Stimulated activated CD8-positive, alpha-beta memory T cell treated with anti-CD3 and anti-CD28 coated beads, Interleukin-4, amount 100 ng/mL, for 48 hours (primary cell): Measurements from ENCODE around the gene DUSP16.
"Not testable (repeated sequence)": the region's sequence is repeated elsewhere in the genome, so short reads cannot be mapped to it uniquely, and the experiment has no call there.

Experiments
- DNase-seq: peaks from one replicate; pipeline ENCODE4 v3.0.0-alpha.2; 2020

Gene DUSP16

DNA sequence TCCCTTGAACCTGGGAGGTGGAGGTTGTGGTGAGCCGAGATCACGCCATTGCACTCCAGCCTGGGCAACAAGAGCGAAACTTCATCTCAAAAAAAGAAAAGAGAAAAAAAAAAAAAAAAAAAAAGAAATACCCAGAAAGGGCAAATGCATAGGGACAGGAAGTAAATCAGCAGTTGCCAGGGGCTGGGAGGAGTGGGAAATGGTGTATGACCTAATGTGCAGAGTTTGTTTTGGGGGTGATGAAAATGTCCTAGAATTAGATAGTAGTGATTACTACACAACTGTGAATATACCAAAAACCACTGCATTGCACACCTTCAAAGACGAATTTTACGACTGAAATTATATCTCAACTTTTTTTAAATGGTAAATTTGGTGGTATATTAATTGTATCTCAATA, 20.4 kb downstream of the DUSP16 start:
- no peak for DNase-seq

DNA sequence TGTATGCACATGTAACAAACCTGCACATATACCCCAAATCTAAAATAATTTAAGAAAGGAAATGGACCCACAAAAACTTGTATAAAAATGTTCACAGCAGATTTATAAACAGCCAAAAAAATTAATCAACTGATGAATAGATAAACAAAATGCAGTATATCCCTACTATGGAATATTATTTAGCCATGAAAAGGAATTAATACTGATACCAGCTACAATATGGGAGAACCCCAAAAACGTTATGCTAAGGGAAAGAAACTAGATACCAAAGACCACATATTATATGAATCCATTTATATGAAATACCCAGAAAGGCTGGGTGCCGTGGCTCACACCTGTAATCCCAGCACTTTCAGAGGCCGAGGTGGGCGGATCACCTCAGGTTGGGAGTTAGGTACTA, 20.9 kb downstream of the DUSP16 start:
- DNase-seq, result no peak

DNA sequence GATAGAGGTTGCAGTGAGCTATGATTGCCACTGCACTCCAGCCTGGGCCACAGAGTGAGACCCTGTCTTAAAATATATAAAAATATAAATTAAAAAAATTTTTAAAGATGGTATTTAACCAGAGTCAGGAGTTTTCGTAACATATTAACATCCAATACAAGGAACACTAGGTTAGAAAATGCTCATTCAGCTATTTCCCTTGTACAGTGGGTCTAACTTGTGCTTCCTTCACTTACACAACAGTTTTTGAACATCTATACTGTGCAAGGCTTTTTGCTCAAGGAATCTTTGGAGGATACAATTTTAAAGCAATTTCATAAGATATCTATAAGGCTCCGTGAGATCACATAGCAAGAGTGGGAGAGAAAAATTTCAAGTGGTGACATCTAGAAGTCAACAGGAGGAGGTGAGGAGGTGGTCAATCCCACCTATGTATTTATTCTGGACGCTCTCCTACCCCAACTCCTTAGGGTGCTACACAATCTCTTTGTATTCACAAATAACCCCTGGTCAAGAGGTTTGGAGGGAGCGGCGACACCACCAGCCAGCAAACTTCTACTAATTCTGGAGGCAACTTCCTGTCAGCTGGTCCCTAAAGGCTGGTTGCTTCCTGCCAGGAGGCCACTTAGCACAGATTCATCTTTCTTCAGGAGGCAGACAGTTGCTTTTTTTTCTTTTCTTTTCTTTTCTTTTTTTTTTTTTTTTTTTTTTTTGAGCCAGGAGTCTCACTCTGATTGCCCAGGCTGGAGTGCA, 22.2 kb downstream of the DUSP16 start:
- no peak for DNase-seq

DNA sequence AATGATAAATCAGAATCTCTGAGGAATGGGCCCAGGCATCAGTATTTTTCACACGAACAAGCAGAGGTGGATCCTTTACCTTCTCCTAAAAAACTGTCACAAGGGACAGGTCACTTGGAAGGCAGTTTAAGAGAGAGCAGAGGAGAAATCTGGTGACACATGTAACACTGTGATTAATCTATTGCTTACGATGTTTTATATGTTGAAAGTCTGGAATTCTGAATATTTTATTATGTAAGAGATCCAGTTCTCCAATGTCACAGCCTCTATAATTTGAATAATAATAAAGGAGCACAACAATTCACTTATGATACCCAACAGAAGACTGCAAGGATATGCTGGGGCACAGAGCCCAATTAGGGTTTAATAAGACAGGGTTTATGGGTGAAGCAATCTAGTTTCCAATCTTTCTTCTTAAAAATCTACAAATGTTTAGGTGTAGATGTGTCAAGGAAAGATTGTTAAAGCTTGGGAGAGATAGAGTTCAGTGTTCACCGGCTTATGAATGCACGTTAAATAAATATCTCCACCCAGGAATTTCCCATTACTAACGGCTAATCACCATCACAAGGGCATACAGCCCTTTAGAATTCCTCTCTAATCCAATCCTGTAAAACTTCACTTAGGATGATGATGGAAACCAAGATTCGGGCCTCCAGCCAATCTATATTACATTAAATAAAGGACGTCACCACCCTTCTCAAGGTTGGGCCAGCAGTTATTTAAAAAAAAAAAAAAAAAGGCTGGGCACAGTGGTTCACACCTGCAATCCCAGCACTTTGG, 23.4 kb downstream of the DUSP16 start:
- DNase-seq, result no peak

DNA sequence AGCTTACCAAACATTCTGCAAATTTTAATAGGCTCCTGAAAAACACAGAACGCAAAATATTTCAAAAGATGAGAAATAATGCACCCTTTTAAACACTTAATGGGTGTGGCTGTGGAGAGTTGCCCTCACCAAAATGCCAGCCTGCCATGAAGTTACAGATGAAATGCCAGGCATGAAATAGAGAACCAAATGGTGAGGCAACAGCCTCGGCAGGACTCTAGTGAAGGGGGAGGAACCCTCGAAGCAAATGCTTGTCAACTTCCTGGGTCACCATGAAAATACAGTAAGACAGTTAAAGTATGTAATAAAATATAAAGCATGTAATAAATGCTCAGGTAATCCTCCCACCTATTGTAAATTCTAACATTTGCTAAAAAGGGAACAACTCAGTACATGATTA, 24.1 kb downstream of the DUSP16 start:
- no peak for DNase-seq

DNA sequence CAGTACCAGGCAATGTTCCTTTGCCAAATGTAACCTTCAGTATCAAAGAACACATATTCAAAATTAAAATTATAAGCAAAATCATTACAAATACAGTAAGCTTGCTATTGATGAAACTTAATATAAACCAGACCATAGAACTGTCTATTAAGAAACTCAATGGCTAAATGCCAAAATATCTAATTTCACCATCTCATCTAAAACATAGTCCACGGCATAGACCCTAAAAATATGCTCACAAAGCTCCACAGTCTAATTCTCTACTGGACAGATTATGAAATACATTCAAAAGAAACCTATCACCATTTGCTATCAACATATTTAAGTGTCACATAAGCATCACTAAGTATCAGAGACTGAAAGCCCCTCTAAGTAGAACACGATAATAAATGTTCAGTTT, 25.2 kb downstream of the DUSP16 start:
- DNase-seq, result no peak

DNA sequence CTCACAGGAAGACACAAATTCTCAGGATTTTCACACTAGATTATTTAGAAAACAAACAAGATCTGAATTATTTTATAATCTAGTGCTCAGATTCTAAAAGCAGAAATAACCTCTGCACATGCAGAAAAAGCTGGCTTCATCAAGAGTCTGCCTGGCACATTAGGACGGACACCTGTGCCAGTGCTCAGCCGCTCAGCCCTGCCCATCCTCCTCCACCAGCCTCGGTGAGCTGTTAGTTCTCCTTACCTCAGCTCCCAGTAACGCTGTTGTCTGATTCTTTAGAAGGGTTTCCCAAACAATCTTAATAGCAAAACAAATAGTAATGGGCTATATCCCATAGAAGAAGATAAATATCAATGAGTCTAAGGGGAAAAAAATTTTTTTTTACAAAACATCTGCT, 27.7 kb downstream of the DUSP16 start:
- DNase-seq, result no peak

DNA sequence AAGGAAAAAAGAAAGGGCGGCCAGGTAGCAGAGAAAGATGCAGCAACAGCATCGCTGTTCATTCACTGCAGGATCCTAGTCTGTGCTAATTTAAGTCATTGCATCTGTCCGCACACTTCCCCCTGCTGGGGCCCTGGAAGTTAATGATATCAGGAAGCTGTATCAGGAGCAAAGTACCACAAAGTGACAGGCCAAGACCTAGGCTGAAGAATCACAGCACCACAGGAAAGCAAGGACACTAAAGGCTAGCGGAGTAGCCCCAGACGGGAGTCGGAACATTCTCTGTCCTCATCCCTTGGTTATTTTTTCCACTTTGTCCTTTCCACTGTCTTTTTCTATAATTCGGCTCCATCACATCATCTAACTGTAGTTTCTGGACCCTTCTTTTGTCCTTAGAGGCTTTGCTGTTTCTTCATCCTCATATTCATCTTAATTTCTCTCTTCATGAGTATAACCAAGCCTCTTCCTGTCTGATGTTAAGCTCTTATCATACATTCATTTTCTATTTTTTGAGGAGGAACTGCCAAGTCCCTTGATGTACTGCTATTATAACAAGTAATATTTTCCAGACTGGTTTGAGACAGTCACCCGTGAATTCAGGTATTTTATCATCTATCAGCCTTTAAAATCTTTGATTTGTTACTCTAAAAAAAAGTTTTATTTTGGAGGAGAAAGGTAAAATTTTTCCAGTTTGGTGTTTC, 28.3 kb downstream of the DUSP16 start:
- DNase-seq, result no peak

DNA sequence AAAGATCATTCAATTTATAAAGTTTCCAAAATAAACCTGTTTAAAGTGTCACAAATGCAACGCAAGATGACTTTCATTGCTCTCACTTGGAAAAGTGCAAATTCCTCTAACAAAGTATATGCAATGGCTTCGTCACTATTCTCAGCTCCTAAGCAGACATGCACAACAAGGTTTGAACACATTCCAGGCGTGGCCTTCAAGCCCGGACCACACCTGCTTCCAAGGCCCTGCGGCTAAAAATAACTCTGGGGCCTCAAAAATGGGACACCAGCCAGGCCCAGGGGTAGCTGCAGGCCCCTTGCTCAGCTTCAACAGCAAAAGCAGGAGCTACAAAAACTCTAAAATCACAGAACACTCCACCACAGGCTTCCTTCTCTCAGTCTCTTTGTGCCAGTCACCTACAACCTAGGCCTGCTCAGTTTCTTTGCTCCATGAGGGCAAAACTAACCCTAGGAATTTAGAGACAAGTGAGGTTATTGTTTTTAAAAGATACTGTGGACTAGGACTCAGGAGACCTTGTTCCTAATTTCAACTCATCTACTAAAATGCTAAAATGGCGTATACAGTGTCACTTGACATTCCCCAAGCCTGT, 29.3 kb downstream of the DUSP16 start:
- DNase-seq, result no peak

DNA sequence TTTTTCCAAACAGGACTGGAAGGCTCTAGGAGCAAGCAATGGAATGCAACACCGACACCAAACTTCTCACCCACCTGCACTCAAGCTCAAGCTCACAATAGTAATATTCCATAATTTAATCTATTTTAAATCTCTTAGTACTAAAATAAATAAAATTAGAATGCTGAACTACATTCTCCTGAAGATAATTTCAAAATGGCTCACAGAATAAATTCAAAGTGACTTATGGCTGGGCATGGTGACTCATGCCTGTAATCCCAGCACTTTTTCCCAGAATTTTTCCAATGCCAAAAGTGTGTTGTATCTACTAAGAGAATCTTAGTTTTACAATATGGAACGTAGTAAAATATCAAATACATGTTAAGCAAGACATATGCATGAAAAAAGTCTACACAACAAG, 31.5 kb downstream of the DUSP16 start:
- DNase-seq, result no peak

DNA sequence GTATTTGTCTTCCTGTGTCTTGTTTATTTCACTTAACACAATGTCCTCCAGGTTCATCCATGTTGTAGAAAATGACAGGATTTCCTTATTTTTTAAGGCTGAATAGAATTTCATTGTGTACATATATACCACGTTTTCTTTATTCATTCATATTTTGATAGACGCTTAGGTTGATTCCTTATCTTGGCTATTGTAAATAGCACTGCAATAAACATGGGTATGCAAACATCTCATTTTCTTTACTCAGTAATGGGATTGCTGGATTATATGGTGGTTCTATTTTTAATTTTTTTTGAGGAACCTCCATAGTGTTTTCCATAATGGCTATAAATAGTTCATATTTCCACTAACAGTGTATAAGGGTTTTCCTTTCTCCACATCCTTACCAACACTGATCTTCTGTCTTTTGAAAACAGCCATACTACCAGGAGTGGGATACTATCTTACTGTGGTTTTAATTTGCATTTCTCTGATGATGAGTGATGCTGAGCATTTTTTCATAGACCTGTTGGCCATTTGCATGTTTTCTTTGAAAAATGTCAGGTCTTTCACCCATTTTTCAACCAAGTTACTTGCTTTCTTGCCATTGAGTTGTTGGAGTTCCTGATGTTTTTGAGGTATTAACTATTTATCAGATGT, 32.8 kb downstream of the DUSP16 start:
- DNase-seq, result no peak

DNA sequence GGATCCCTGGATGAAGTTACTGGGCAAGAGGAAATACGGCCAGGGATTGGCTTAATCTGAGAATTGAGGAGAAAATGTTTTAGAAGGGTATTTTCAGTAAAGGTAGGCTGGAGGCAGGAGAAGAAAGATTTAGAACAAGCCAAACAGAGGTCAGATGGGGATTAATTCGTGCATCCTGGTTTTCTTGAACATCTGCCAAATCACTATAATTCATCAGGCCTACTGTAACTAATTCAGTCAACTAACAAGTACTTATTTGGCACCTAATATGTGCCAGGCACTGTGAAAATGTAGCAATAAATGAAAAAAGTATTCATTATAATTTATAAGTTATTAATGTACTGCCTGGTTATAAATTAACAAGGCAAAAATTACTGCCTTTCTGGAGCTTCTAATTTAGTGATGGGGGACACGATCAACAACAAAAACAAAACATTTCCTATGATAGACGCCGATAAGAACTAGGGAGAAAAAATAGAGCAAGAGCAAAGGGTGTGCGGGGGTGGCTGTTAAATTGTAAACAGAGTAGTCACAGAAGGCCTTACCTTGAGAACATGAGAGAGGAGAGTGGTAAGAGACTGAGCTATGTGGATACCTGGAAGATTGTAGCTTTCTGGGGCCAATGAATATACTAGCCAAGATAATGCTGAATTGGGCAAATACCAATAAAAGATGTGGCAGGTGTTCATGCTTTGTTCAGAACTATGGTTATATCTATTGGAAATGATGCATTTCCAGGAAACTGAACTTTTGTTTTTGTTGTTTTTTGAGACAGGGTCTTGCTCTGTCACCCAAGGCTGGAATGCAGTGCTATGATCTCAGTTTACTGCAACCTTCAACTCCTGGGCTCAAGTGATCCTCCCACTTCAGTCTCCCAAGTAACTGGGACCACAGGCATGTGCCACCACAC, 34.0 kb downstream of the DUSP16 start:
- DNase-seq, result no peak

DNA sequence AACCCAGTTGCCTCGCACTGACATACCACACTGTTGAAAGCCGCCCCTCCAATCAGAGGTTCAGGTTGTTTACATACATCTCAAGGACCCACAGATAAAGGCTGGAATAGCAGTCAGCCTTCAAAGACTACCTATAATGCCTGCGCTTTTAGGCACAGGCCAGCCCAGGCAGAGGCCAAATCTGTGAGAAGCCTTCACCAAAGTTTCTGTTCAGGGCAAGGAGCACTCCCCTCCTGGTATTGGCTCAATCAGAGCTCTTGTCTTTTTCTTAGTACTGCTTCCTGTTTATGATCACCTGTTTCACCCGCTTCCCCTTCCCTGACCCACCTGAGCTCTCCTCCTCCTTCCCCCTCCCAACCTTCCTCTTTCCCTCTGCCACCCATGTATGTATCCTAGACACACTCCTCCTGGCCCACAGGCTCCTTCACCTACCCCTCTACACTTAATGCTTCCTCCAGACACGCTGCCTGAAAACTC, 34.8 kb downstream of the DUSP16 start:
- no peak for DNase-seq

DNA sequence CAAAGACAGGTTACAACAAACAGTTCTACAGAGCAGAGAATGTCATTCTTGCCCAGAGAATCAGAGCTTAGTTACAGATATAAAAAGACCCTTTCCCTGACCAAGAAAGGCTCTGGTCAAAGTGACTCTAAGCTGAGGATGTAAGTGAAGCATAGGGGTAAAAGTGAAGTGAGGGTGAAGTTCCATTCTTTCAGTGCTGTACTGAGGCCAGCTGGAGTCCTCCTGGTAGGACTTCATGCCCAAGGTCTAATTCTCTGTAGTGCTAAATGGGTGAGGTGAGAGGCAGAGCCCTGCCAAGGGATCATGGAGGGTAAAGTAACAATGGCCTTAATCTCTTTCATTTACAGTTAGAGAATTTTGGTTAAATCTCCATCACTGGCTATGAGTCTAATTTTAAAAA, 38.5 kb downstream of the DUSP16 start:
- no peak for DNase-seq

DNA sequence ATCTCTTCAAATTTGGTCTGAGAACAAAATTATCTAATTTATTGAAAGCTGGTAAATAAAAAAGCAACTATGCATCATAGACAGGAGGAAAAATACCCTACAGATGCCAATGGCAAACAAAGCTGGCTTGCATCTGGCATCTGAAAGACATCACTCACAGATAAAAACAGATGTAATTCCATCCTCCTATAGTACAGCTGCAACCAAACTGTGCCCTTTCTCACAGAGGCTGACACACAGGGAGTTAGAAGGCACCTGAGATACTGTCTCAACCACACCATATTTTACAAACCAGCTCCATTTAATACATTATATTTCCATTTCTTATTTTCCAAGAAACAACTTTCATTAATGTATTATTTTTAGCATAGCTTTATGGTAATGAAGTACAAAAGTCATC, 39.4 kb downstream of the DUSP16 start:
- DNase-seq, result no peak

DNA sequence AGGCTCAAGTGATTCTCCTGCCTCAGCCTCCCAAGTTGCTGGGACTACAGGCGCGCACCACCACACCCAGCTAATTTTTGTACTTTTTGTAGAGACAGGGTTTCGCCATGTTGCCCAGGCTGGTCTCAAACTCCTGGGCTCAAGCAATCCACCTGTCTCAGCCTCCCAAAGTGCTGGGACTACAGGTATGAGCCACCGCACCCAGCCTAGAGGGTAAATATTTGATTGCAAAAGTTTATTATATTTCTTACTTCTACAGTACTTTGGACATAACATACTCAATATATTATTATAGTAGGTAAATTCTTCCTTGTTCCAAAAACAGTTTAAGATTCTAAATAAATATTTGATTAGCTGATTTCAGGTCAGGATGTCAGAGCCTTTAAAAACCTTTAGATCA, 40.0 kb downstream of the DUSP16 start:
- not testable (repeated sequence) for DNase-seq

DNA sequence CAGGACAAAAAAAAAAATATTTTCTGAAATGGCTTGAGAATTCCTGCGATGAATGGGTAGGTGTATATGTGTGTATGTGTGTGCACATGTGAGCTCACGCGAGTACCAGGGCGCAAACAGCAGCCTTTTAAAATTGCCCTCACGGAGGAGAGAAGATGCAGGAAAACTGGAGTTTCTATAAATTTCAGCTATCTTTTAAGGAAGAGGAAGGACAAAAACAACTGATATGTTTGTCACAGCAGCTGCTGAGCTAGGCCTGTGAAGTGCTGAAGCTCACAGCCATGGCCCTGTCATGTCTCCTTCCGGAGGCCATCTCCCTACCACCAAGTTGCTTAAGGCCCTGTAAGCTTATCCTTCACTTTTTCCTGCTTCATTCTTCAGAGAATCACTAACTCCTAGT, 40.8 kb downstream of the DUSP16 start:
- DNase-seq, result no peak

DNA sequence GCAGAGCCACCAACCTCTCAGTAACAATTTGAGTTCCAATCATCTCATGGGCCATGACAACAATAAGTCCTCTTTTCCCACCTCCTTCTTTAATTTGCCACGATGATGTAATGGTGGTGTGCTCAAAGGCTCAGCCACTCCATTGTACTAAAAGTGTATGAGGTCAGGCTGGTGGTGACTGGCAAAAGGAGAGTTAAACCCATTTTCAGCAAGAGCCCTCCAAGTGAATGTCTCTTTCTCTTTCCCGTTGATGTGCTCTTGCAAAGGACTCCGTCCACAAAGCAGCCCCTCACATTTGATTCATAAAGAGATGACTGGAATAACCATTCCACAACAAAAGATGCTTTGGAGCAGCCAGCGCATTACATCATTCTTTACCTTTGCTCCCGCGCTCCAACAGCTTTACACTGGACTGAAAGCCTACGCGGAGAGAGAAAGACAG, 41.6 kb downstream of the DUSP16 start:
- DNase-seq, result no peak

DNA sequence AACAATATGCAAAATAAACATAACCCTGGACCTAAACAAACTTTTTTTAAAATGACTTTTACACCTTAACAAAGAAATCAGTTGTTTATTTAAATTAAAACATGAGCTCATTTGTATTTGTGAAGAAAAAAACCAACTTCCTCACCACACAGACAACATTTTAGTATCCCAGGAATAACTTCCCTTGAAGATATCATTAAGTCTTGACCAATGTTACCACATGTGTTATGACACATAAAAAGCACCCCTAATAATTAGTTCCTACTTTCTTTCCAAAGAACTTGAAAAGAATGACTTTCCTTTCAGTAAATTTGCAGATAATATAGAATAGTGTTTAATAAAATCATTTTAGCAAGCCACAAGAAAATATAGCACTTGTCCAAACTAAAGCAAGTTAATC, 42.4 kb downstream of the DUSP16 start:
- no peak for DNase-seq

DNA sequence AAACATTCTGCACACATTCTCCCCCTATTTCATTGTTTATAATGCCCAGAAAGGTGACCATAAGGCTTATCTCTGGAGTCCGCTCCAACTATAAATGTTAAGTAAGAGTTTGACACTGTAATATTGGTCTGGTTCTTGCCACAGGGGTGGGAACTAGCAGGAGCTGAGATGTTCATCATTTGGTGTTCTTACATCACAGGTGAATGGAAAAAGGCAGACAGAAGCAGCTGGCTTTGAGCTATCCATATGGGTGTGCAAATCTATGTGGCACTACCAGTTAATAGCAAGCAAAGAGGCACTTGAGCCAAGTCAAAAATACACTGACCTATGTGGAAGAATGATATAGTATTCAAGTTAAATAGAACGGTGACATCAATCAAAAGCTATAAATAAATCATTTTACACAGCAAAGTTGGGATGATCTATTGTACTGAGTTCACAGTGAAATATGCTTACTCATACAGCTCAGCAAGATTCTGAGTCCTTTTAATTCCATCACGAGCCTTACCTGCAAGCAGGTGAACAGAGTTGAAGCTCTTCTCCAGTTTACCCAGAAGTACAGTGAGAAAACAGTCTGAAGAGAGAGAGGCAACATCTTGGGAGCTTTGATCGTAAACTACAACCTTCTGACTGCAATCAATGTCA, 43.2 kb downstream of the DUSP16 start:
- no peak for DNase-seq

DNA sequence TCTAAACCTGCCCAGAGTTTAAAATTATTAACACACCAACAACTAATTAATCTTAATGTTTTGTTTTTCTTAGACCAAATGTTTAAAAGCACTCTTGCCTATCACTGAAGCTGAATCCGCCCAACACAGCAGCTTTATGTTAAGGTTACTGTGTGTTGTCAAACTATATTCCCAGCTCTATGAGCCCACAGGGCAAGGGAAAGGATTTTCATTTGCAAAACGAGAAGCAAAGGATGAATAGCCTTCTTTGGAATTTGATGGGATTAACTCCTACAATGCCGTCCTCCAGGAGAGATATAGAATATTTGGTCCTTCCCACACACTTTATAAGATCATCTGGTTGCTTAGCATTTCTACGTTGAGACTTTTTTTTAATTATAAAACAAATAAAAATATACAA, 43.7 kb downstream of the DUSP16 start:
- DNase-seq, result no peak
